Neural progenitor cell (in vitro differentiated cells): Measurements from ENCODE around the gene EME1.

Experiments
- CTCF ChIP-seq: fragments of 200-600 bp; sonication (generic); IDR thresholded peaks from 2 replicates; pipeline ENCODE4 v1.5.1; 2017; ENCODE audit warnings: antibody characterized with exemption, mild to moderate bottlenecking
- EZH2 ChIP-seq: fragments of 200-600 bp; sonication (generic); IDR thresholded peaks from 2 replicates; pipeline ENCODE4 v1.6.1; 2017; ENCODE audit warnings: antibody characterized with exemption, mild to moderate bottlenecking, moderate library complexity
- EZH2phosphoT487 ChIP-seq: fragments of 200-600 bp; sonication (generic); IDR thresholded peaks from 2 replicates; pipeline ENCODE4 v1.6.1; 2017; ENCODE audit warnings: antibody characterized with exemption

DNA sequence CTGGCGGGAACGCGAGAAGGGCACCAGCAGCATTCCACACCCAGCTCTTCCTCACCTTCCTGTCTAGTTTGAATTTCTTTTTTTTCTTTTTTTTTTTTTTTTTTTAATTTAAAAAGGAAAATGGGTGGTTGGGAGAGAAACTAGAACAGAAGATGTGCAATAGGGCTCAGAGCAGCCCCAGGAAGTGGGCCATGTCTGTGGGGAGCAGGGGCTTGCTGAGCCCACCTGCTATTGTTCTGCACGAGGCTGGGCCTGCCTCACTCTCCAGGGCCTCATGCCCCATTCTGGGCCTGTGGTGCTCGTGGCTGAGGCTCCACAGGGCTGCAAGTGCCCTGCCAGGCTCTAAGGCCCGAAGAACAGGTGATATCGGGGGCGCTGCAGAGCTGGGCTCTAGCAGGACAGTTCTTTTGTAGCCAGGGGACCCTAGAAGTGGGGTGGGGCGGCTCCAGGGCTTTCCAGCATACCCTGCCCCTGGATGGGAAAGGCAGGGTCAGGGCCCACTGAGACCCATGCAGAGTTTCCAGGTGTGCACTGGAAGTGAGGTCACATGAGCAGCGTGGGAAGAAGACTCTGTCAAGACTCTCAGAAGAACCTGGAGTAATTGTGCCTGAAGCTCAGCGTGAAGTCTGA lies 12.4 kb upstream of the EME1 start:
- TF ChIP-seq CTCF (no peak), EZH2phosphoT487 (no peak), EZH2 (no peak)
